ENCODE data around the gene RELN. TPM values are rescaled to one million over a fixed set of nuclear protein-coding genes. Genes with fewer than 3 reads are reported as not detected.

Gene RELN
- total and polyA plus RNA-seq, 2 donors, result 0.28 to 0.96 TPM

DNA sequence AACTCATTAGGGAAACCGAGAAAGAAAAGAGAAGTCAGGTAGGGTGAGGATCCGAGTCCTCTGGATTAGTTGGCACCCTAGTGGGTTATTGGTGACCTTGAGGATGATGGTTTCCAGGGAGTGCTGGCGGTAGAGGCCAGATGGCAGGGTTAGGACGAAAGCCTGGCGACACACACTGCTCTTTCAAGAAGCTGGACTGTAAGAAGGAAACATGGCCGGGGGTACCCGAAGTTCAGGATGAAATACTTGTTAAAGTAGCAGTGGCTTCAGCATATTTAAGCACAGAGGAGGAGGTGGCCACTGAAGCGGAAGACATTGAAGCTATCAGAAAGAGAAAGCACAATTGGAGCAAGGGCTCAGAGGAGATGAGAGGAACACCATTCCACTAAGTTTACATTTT is 224.6 kb downstream of the RELN start:
- H3K27ac ChIP-seq (ENCODE audit: low read depth in 1 of 2, low read length in 1 of 2), result no peak overlapping the region
- H3K36me3 ChIP-seq (ENCODE audit: control insufficient read depth in 2 of 2, insufficient read depth in 2 of 2, low read length in 1 of 2), result no peaks in the 10 kb centered on the region
- no peak for DNase-seq (ENCODE audit: low read depth in 6 of 9, low spot score in 9 of 9)
- no peak overlapping the region for H3K4me3 ChIP-seq (ENCODE audit: low read length in 2 of 2)
- H3K27me3 ChIP-seq (ENCODE audit: control insufficient read depth in 2 of 2, insufficient read depth in 1 of 2, low read length in 1 of 2), result no peaks in the 10 kb centered on the region
- no peaks in the 10 kb centered on the region for H3K4me1 ChIP-seq (ENCODE audit: control insufficient read depth in 2 of 2, insufficient read depth in 2 of 2, low read length in 2 of 2)
- no peaks in the 10 kb centered on the region for H3K9me3 ChIP-seq (ENCODE audit: control insufficient read depth in 2 of 2, insufficient read depth in 1 of 2, low read length in 1 of 2)
- 95% methylated on average over 8 of the region's 8 CpGs for WGBS

DNA sequence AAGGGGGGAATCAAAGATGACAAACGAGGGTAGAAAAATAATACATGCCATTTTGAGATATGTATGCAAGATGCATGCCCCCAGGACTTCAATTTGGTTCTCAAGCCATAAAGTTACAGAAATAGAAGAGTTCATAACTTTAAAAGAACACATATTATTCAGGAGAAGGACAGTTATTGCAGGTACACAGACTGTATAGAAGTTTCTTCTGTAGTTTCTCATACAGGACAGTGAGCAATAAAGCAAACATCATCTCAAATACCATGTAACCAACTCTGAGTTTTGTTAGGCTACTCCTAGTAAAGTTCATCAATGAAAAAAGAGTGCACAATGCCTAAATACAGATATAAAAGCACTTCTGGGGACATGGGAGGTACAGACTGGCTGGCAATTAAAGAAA is 226.6 kb downstream of the RELN start:
- WGBS, result 81% methylated on average over 1 of the region's 1 CpG
- H3K36me3 ChIP-seq (ENCODE audit: control insufficient read depth in 2 of 2, insufficient read depth in 2 of 2, low read length in 1 of 2), result no peaks in the 10 kb centered on the region
- H3K9me3 ChIP-seq (ENCODE audit: control insufficient read depth in 2 of 2, insufficient read depth in 1 of 2, low read length in 1 of 2), result no peaks in the 10 kb centered on the region
- no peak for DNase-seq (ENCODE audit: low read depth in 6 of 9, low spot score in 9 of 9)
- no peak overlapping the region for H3K27ac ChIP-seq (ENCODE audit: low read depth in 1 of 2, low read length in 1 of 2)
- no peak overlapping the region for H3K4me3 ChIP-seq (ENCODE audit: low read length in 2 of 2)
- H3K27me3 ChIP-seq (ENCODE audit: control insufficient read depth in 2 of 2, insufficient read depth in 1 of 2, low read length in 1 of 2), result no peaks in the 10 kb centered on the region
- H3K4me1 ChIP-seq (ENCODE audit: control insufficient read depth in 2 of 2, insufficient read depth in 2 of 2, low read length in 2 of 2), result no peaks in the 10 kb centered on the region

DNA sequence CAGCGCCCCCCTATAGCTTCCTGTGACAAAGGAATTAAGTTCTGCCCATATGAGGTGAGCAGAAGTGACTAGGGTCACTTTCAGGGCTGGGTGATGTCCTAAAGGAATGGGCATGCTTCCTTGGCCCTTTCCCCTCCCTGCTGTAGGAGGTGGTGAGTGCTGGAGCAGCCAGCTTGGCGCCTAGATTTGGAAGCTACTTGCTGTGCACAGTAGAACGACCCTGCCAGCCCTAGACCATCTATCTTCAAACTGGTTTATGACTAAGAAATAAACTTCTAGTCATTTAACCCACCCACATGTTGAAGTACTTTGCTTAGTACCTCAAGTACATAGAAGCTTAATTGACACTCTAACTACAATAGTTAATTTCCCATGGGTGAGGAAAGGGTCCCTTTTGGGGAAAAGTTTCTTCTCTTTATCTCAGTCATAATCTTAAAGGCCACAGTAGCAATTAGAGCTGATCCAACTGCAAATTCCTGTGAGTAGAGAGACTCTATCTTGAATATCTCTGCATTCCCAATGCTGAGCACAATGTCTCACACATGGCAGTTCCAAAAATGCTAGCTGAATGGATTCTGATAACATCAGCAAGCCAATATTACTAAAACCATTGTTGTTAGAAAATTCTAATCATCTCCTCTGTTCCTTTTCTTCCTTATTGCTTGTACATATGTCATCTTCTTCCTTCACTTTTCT is 227.2 kb downstream of the RELN start:
- DNase-seq (ENCODE audit: low read depth in 6 of 9, low spot score in 9 of 9), result no peak
- Histone ChIP-seq H3K9me3 (ENCODE audit: control insufficient read depth in 2 of 2, insufficient read depth in 1 of 2, low read length in 1 of 2) (no peaks in the 10 kb centered on the region), H3K4me1 (ENCODE audit: control insufficient read depth in 2 of 2, insufficient read depth in 2 of 2, low read length in 2 of 2) (no peaks in the 10 kb centered on the region), H3K27ac (ENCODE audit: low read depth in 1 of 2, low read length in 1 of 2) (no peak overlapping the region), H3K27me3 (ENCODE audit: control insufficient read depth in 2 of 2, insufficient read depth in 1 of 2, low read length in 1 of 2) (no peaks in the 10 kb centered on the region), H3K36me3 (ENCODE audit: control insufficient read depth in 2 of 2, insufficient read depth in 2 of 2, low read length in 1 of 2) (no peaks in the 10 kb centered on the region), H3K4me3 (ENCODE audit: low read length in 2 of 2) (no peak overlapping the region)
- WGBS, result 76% methylated on average over 3 of the region's 3 CpGs

DNA sequence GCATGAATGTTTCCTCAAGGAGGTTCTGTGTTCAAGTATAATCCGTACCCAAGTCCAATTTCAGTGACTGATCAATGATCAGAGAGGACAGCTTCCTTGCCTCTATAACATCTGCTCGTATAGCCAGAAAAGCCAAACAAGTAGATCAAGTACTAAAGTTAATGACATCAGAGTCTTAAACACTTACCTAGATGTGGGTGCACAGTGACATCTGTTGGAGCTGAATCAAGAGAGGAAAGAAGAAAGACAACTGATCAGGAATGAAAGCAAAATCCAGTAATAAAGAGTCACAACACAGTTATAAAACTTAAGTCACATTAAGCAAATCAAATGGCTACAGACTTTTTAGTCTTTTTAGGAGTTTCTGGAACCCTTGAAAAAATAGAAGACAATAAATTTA is 236.5 kb downstream of the RELN start:
- WGBS, result 78% methylated on average over 2 of the region's 2 CpGs
- DNase-seq (ENCODE audit: low read depth in 6 of 9, low spot score in 9 of 9), result no peak
- H3K36me3 ChIP-seq (ENCODE audit: control insufficient read depth in 2 of 2, insufficient read depth in 2 of 2, low read length in 1 of 2), result no peaks in the 10 kb centered on the region

DNA sequence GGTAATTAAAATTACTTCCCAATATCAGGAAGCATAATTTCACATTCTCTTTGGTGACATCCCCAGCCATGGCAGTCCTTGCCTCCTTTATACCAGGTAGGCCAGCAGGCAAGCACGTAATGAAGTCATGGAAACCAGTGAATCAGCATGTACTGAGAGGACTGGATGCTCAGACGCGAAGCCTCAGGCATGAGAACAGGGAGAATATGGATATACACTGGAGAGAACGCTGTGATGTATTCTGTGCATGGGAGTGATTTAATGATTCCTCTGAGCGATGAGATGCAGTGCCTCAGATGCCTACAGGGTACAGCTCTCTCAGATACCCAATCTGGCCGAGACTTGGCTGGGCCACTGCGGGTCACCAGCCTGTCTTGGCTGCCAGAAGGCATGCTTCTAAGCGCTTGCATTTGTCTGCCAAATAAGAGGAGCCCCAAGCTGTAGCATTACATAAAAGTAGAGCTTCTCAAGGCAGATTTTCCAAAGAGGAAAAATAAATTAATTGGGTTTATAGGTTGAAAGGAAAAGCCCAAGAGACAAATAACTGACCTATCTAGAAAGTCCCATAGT is 238.1 kb downstream of the RELN start:
- Histone ChIP-seq H3K27me3 (ENCODE audit: control insufficient read depth in 2 of 2, insufficient read depth in 1 of 2, low read length in 1 of 2) (no peaks in the 10 kb centered on the region), H3K27ac (ENCODE audit: low read depth in 1 of 2, low read length in 1 of 2) (no peak overlapping the region), H3K4me1 (ENCODE audit: control insufficient read depth in 2 of 2, insufficient read depth in 2 of 2, low read length in 2 of 2) (no peaks in the 10 kb centered on the region), H3K36me3 (ENCODE audit: control insufficient read depth in 2 of 2, insufficient read depth in 2 of 2, low read length in 1 of 2) (no peaks in the 10 kb centered on the region), H3K4me3 (ENCODE audit: low read length in 2 of 2) (no peak overlapping the region), H3K9me3 (ENCODE audit: control insufficient read depth in 2 of 2, insufficient read depth in 1 of 2, low read length in 1 of 2) (no peaks in the 10 kb centered on the region)
- 87% methylated on average over 8 of the region's 8 CpGs for WGBS
- no peak for DNase-seq (ENCODE audit: low read depth in 6 of 9, low spot score in 9 of 9)

More for the DNA sequence above, 236.5 kb downstream of the RELN start:
- no peak overlapping the region for H3K27ac ChIP-seq (ENCODE audit: low read depth in 1 of 2, low read length in 1 of 2)
- H3K9me3 ChIP-seq (ENCODE audit: control insufficient read depth in 2 of 2, insufficient read depth in 1 of 2, low read length in 1 of 2), result no peaks in the 10 kb centered on the region
- no peaks in the 10 kb centered on the region for H3K27me3 ChIP-seq (ENCODE audit: control insufficient read depth in 2 of 2, insufficient read depth in 1 of 2, low read length in 1 of 2)
- no peak overlapping the region for H3K4me3 ChIP-seq (ENCODE audit: low read length in 2 of 2)
- no peaks in the 10 kb centered on the region for H3K4me1 ChIP-seq (ENCODE audit: control insufficient read depth in 2 of 2, insufficient read depth in 2 of 2, low read length in 2 of 2)

DNA sequence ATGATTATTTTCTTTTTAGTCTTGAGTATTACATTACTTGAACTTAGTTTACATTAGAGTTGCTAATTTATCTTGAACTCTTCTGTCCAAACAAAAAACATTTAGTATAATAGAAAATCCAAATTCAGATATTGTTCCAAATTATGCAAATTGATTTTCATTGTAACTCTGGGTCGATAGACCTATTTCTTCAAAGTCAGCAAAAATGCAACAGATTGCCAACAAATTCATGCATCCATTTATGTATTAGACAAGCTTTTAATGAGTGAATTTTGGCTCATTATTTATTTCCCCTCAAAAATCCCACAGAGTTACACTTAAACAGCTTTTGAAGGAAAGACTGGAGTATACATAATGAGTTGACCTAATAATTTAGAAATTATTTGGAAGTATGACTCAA is 240.8 kb downstream of the RELN start:
- DNase-seq (ENCODE audit: low read depth in 6 of 9, low spot score in 9 of 9), result no peak
- 93% methylated on average over 1 of the region's 1 CpG for WGBS
- Histone ChIP-seq H3K4me3 (ENCODE audit: low read length in 2 of 2) (no peak overlapping the region), H3K27me3 (ENCODE audit: control insufficient read depth in 2 of 2, insufficient read depth in 1 of 2, low read length in 1 of 2) (no peaks in the 10 kb centered on the region), H3K36me3 (ENCODE audit: control insufficient read depth in 2 of 2, insufficient read depth in 2 of 2, low read length in 1 of 2) (no peaks in the 10 kb centered on the region), H3K4me1 (ENCODE audit: control insufficient read depth in 2 of 2, insufficient read depth in 2 of 2, low read length in 2 of 2) (no peaks in the 10 kb centered on the region), H3K9me3 (ENCODE audit: control insufficient read depth in 2 of 2, insufficient read depth in 1 of 2, low read length in 1 of 2) (no peaks in the 10 kb centered on the region), H3K27ac (ENCODE audit: low read depth in 1 of 2, low read length in 1 of 2) (no peak overlapping the region)

DNA sequence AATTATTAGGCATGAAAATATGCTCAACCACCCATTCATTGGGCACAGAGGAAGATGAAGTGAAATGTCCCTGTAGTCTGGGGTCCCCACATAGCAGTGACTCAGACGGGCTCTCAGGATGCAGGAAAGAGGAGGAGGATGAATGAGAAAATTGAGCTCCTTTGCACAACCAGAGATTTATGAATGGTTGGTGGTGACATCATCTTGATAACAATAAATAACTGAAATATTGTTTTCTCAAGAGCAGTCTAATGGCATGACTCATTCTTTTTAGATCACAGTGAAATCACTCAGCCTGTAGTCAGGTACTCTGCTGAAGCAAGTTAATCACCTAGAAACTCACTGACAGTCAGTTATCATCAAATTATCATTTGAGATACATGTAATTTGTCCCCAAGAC is 254.1 kb downstream of the RELN start:
- no peaks in the 10 kb centered on the region for H3K36me3 ChIP-seq (ENCODE audit: control insufficient read depth in 2 of 2, insufficient read depth in 2 of 2, low read length in 1 of 2)
- H3K27me3 ChIP-seq (ENCODE audit: control insufficient read depth in 2 of 2, insufficient read depth in 1 of 2, low read length in 1 of 2), result no peaks in the 10 kb centered on the region
- no peak overlapping the region for H3K4me3 ChIP-seq (ENCODE audit: low read length in 2 of 2)
- DNase-seq (ENCODE audit: low read depth in 6 of 9, low spot score in 9 of 9), result no peak
- H3K9me3 ChIP-seq (ENCODE audit: control insufficient read depth in 2 of 2, insufficient read depth in 1 of 2, low read length in 1 of 2), result no peaks in the 10 kb centered on the region
- no peaks in the 10 kb centered on the region for H3K4me1 ChIP-seq (ENCODE audit: control insufficient read depth in 2 of 2, insufficient read depth in 2 of 2, low read length in 2 of 2)
- 77% methylated on average over 1 of the region's 1 CpG for WGBS
- H3K27ac ChIP-seq (ENCODE audit: low read depth in 1 of 2, low read length in 1 of 2), result no peak overlapping the region

DNA sequence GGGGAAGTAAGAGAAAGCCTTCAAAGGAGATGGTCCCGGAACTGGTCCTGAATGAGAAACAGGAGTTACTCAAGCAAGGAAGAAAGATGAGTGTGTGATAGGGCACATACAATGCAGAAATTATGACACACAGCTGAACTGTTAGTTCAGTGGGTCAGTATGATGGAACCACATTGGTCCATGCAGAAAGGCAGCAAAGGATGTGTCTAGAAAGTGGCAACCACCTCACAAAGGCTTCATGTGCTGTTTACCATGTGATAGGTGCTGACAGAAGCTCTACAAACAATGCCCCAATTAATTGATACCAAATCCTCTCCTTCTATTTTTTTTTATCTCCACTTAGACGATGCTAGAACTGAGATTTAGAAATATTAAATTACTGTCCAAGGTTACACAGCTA is 258.3 kb downstream of the RELN start:
- Histone ChIP-seq H3K4me3 (ENCODE audit: low read length in 2 of 2) (no peak overlapping the region), H3K4me1 (ENCODE audit: control insufficient read depth in 2 of 2, insufficient read depth in 2 of 2, low read length in 2 of 2) (no peaks in the 10 kb centered on the region), H3K36me3 (ENCODE audit: control insufficient read depth in 2 of 2, insufficient read depth in 2 of 2, low read length in 1 of 2) (no peaks in the 10 kb centered on the region), H3K27me3 (ENCODE audit: control insufficient read depth in 2 of 2, insufficient read depth in 1 of 2, low read length in 1 of 2) (no peaks in the 10 kb centered on the region), H3K27ac (ENCODE audit: low read depth in 1 of 2, low read length in 1 of 2) (no peak overlapping the region), H3K9me3 (ENCODE audit: control insufficient read depth in 2 of 2, insufficient read depth in 1 of 2, low read length in 1 of 2) (no peaks in the 10 kb centered on the region)
- no peak for DNase-seq (ENCODE audit: low read depth in 6 of 9, low spot score in 9 of 9)
- WGBS, result 89% methylated on average over 2 of the region's 2 CpGs

DNA sequence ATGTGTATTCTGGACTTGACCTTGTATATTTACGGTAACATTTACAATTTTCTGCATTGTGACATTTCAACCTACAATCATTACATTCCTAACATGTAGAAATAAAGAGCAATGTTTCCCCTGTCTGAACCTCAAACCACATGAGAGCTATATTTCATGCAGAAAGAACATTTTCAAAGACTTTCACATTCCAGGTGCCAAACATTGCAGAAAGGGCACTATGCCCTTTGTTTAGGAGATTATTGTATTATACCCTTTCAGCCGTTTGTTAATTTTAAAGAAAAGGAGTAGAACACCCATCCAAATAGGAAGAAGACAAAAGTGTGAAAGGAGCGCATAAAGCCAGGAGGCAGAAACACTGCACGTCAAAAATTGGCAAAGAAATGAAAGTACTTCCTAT is 260.4 kb downstream of the RELN start:
- WGBS, result 91% methylated on average over 4 of the region's 4 CpGs
- Histone ChIP-seq H3K9me3 (ENCODE audit: control insufficient read depth in 2 of 2, insufficient read depth in 1 of 2, low read length in 1 of 2) (no peaks in the 10 kb centered on the region), H3K27me3 (ENCODE audit: control insufficient read depth in 2 of 2, insufficient read depth in 1 of 2, low read length in 1 of 2) (no peaks in the 10 kb centered on the region), H3K4me1 (ENCODE audit: control insufficient read depth in 2 of 2, insufficient read depth in 2 of 2, low read length in 2 of 2) (no peaks in the 10 kb centered on the region), H3K4me3 (ENCODE audit: low read length in 2 of 2) (no peak overlapping the region), H3K36me3 (ENCODE audit: control insufficient read depth in 2 of 2, insufficient read depth in 2 of 2, low read length in 1 of 2) (no peaks in the 10 kb centered on the region), H3K27ac (ENCODE audit: low read depth in 1 of 2, low read length in 1 of 2) (no peak overlapping the region)
- no peak for DNase-seq (ENCODE audit: low read depth in 6 of 9, low spot score in 9 of 9)

Measured in thymus (tissue), 11 donors.